ENCODE measurements around the gene USP37. TPM values are rescaled to one million over a fixed set of nuclear protein-coding genes. Genes with fewer than 3 reads are reported as not detected.
A peak's percentile ranks its signal among the peaks of the same experiment; 100 is the strongest.

USP37 gene
- total and polyA plus RNA-seq, 2 of the 13 experiments (the other 11 are each of a cell fraction or from before 2014, with no cell fraction given) = 6.5 to 30.6 TPM

DNA sequence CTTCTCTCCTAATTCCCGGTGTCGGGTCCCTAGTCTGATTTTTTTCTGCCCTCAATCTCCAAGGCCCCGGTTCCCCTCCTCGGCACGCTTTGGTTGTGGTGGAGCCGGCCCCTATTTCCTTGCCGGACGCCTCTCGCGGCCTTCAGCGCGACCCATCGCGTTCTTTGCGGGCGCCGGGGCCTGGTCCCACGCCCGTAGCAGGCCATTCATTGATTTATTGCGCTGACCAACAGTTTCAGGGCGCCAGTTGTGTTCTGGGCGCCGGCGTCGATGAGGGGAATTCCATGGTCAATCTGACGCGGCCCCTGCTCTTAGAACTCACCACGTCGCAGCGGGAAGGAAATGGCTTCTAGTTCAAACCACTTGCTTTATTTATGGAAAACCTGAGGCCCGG is 884 bp upstream of the USP37 start (continued):
- TF ChIP-seq, protein P1, sequence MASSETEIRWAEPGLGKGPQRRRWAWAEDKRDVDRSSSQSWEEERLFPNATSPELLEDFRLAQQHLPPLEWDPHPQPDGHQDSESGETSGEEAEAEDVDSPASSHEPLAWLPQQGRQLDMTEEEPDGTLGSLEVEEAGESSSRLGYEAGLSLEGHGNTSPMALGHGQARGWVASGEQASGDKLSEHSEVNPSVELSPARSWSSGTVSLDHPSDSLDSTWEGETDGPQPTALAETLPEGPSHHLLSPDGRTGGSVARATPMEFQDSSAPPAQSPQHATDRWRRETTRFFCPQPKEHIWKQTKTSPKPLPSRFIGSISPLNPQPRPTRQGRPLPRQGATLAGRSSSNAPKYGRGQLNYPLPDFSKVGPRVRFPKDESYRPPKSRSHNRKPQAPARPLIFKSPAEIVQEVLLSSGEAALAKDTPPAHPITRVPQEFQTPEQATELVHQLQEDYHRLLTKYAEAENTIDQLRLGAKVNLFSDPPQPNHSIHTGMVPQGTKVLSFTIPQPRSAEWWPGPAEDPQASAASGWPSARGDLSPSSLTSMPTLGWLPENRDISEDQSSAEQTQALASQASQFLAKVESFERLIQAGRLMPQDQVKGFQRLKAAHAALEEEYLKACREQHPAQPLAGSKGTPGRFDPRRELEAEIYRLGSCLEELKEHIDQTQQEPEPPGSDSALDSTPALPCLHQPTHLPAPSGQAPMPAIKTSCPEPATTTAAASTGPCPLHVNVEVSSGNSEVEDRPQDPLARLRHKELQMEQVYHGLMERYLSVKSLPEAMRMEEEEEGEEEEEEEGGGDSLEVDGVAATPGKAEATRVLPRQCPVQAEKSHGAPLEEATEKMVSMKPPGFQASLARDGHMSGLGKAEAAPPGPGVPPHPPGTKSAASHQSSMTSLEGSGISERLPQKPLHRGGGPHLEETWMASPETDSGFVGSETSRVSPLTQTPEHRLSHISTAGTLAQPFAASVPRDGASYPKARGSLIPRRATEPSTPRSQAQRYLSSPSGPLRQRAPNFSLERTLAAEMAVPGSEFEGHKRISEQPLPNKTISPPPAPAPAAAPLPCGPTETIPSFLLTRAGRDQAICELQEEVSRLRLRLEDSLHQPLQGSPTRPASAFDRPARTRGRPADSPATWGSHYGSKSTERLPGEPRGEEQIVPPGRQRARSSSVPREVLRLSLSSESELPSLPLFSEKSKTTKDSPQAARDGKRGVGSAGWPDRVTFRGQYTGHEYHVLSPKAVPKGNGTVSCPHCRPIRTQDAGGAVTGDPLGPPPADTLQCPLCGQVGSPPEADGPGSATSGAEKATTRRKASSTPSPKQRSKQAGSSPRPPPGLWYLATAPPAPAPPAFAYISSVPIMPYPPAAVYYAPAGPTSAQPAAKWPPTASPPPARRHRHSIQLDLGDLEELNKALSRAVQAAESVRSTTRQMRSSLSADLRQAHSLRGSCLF (CRISPR knock-in tag; IDR thresholded peaks at IDR 0.05; ENCODE audit: borderline replicate concordance) = 0 out of 2 replicates have a peak, but pooled peaks have one; percentile 63
- no peak for TF ChIP-seq ZNF629 (CRISPR knock-in tag; conservative IDR thresholded peaks at IDR 0.05)
- TF ChIP-seq ZNF136 (CRISPR knock-in tag; IDR thresholded peaks at IDR 0.05; ENCODE audit: low read depth) = no peak
- TF ChIP-seq SP140L (CRISPR knock-in tag; IDR thresholded peaks at IDR 0.05; ENCODE audit: borderline replicate concordance) = no peak
- no peak for TF ChIP-seq CC2D1A (CRISPR knock-in tag; IDR thresholded peaks at IDR 0.05)
- TF ChIP-seq, protein P2, sequence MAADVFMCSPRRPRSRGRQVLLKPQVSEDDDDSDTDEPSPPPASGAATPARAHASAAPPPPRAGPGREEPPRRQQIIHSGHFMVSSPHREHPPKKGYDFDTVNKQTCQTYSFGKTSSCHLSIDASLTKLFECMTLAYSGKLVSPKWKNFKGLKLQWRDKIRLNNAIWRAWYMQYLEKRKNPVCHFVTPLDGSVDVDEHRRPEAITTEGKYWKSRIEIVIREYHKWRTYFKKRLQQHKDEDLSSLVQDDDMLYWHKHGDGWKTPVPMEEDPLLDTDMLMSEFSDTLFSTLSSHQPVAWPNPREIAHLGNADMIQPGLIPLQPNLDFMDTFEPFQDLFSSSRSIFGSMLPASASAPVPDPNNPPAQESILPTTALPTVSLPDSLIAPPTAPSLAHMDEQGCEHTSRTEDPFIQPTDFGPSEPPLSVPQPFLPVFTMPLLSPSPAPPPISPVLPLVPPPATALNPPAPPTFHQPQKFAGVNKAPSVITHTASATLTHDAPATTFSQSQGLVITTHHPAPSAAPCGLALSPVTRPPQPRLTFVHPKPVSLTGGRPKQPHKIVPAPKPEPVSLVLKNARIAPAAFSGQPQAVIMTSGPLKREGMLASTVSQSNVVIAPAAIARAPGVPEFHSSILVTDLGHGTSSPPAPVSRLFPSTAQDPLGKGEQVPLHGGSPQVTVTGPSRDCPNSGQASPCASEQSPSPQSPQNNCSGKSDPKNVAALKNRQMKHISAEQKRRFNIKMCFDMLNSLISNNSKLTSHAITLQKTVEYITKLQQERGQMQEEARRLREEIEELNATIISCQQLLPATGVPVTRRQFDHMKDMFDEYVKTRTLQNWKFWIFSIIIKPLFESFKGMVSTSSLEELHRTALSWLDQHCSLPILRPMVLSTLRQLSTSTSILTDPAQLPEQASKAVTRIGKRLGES (CRISPR knock-in tag; IDR thresholded peaks at IDR 0.05; ENCODE audit: borderline replicate concordance) = no peak
- no peak for TF ChIP-seq ZNF850 (CRISPR knock-in tag; conservative IDR thresholded peaks at IDR 0.05)
- no peak for TF ChIP-seq TARDBP (CRISPR knock-in tag; IDR thresholded peaks at IDR 0.05)
- TF ChIP-seq IRF1 (CRISPR knock-in tag; IDR thresholded peaks at IDR 0.05; ENCODE audit: low read depth) = no peak
- no peak for TF ChIP-seq ZXDC (CRISPR knock-in tag; IDR thresholded peaks at IDR 0.05)
- TF ChIP-seq MTF2 (CRISPR knock-in tag; IDR thresholded peaks at IDR 0.05; ENCODE audit: borderline replicate concordance) = no peak
- no peak; the same call in 1 of the 2 replicates for TF ChIP-seq GLI4 (CRISPR knock-in tag; IDR thresholded peaks at IDR 0.05; ENCODE audit: borderline replicate concordance)
- no peak for TF ChIP-seq KDM6A (CRISPR knock-in tag; IDR thresholded peaks at IDR 0.05; ENCODE audit: low read depth)
- peak; percentile 90 for TF ChIP-seq CHD2 (IDR thresholded peaks at IDR 0.05; ENCODE audit: low read depth, low read length)
- TF ChIP-seq, protein P3, sequence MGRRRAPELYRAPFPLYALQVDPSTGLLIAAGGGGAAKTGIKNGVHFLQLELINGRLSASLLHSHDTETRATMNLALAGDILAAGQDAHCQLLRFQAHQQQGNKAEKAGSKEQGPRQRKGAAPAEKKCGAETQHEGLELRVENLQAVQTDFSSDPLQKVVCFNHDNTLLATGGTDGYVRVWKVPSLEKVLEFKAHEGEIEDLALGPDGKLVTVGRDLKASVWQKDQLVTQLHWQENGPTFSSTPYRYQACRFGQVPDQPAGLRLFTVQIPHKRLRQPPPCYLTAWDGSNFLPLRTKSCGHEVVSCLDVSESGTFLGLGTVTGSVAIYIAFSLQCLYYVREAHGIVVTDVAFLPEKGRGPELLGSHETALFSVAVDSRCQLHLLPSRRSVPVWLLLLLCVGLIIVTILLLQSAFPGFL (CRISPR knock-in tag; IDR thresholded peaks at IDR 0.05) = no peak

Measured in HepG2 (cell line).